GM12872 (cell line): ENCODE measurements around the gene ECI1.

Experiments used
- TF ChIP-seq, protein P1 (sequence below): IDR thresholded peaks from 3 replicates; pipeline ENCODE4 v1.5.1; 2011; ENCODE audit warnings: low read depth, mild to moderate bottlenecking, low read length, moderate library complexity; ENCODE audit not compliant: insufficient read depth

The ECI1 gene

DNA sequence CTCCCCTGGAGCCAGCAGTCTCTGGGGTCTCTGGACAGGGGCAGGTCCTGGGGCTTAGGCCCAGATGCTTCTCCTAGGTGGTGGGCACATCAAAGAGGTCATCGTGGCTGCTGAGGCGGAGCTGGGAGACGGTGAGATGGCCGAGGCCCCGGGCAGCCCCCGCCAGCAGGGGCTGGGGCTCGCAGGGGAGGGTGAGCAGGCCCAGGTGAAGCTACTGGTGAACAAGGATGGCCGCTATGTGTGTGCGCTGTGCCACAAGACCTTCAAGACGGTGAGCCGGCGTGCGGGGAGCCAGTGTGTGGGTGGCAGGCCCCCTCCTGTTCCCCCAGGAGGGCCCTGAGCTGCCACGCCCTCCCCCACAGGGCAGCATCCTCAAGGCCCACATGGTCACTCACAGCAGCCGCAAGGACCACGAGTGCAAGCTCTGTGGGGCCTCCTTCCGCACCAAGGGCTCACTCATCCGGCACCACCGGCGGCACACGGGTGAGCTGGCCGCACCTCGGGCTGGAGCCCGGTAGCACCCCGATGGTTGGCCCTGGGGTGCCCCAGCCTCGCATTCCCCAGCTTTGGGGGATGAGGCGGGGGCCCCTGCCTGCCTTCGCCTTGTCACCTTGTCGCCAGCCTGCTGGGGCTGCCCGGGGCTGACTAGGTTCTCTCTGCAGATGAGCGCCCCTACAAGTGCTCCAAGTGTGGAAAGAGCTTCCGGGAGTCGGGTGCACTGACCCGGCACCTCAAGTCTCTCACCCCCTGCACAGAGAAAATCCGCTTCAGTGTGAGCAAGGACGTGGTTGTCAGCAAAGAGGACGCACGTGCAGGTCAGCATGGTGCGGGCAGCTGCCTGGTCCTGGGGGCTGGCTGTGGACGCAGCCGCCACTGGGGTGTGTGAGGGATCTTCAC lies 19.0 kb downstream of the ECI1 start:
- TF ChIP-seq, protein P1, sequence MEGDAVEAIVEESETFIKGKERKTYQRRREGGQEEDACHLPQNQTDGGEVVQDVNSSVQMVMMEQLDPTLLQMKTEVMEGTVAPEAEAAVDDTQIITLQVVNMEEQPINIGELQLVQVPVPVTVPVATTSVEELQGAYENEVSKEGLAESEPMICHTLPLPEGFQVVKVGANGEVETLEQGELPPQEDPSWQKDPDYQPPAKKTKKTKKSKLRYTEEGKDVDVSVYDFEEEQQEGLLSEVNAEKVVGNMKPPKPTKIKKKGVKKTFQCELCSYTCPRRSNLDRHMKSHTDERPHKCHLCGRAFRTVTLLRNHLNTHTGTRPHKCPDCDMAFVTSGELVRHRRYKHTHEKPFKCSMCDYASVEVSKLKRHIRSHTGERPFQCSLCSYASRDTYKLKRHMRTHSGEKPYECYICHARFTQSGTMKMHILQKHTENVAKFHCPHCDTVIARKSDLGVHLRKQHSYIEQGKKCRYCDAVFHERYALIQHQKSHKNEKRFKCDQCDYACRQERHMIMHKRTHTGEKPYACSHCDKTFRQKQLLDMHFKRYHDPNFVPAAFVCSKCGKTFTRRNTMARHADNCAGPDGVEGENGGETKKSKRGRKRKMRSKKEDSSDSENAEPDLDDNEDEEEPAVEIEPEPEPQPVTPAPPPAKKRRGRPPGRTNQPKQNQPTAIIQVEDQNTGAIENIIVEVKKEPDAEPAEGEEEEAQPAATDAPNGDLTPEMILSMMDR, result no peak

DNA sequence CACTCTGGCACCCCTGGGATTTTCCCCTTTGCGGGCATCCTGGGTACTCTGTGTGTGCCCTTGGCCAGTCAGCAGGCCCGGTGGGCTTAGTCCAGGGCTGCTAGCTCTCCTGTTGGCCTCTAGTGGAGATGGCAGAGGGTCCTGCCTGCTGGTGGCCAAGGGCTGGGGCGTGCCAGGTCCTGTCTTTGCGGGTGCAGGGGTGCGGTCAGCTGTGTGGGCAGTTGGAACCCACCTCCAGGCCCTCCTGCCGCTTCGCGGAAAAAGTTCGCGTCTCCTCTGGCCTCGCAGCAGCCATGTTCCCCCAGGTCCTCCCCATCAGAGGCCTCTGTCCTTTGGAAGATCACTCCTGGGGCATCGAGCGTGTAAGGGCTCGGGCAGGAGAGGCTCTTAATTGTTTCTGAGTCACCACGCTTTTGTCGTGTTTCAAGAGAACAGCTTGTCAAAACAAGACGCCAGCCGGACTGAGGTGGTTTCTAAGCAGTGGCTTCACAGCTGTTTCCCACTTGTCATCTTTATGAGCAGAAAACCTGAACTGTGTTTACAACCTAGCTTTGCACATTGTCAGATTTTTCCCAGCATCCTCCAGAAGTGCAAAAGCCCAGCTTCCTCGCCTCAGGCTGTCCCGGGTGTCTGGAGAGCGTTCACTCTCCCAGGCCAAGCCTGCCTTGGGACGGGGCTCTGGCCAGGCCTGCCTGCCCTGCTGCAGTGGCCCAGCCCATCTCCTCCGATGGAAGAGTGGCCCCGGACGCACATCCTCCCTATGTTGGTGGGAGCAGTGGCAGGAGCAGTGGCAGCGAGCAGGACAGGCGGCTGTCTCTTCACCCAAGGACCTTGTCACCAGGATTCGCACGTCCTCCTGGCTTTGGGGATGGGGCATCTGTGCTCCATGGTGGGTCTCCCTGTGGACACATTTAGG lies 20.1 kb downstream of the ECI1 start:
- TF ChIP-seq, protein P1, result no peak

DNA sequence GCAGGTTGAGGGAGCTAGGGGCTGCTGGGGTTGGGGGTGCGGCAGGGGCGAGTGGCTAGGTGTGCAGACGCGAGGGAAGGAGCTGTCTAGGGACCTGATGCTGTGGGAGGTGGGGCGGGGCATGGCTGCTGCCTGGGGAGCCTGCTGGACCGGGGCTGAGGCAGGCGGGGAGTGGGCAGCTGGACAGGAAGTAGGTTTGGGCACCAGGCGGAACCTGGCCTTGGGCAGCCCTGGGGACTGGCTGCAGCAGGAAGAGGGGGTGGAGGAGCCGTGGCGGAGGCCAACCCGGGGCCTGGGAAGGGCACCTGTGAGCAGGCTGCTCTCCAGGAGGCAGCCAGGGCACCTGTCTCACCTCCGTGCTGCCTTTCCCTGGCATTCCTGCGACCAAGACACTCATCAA lies 21.0 kb downstream of the ECI1 start:
- TF ChIP-seq, protein P1, result no peak

DNA sequence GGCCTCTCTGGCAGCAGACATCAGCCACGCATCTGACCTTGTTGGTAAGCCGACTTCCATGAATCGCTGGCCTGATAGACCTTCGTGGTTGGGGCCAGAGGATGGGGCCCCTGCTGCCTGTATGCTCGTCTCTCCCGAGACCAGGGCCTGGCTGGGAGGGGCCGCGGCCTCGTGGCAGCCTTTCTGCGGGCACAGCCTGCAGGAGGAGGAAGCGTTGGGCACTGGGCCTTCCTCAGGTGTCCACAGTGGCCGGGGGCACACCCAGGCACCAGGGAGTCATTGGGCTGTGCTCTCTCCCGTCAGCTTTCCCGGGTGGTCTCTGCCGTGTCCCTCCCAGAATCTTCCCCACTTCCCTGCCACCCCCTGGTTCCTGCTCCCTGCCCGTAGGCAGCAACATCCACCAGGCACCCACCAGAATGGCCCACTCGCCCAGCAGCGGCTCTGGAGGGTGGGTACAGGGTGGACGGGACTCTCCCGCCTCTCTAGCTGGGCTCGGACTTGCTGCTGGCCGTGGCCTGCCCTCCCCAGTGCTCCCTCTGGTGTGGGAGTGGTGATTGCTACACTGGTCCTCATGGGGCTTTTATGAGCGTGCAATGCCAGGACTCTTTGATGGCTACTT lies 21.6 kb downstream of the ECI1 start:
- TF ChIP-seq, protein P1, result no peak

DNA sequence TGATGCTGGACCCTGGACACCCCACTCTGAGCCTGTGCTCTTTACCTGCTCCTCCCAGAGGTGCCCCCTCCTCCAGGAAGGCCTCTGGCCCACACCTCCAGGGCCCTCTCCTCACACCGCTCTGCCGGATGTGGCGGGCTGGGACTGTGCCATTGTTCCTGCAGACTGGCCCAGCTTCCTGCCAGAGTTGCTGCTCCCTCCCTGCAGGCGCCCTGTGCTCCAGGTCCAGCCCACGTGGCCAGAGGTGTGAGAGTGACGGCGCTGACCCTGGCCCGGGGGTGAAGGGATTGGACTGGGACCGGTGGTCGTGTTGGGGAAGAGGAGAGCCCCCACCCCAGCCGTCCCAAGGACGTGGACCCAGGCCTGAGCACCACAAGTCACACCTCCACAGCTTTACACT lies 22.3 kb downstream of the ECI1 start:
- TF ChIP-seq, protein P1, result no peak

DNA sequence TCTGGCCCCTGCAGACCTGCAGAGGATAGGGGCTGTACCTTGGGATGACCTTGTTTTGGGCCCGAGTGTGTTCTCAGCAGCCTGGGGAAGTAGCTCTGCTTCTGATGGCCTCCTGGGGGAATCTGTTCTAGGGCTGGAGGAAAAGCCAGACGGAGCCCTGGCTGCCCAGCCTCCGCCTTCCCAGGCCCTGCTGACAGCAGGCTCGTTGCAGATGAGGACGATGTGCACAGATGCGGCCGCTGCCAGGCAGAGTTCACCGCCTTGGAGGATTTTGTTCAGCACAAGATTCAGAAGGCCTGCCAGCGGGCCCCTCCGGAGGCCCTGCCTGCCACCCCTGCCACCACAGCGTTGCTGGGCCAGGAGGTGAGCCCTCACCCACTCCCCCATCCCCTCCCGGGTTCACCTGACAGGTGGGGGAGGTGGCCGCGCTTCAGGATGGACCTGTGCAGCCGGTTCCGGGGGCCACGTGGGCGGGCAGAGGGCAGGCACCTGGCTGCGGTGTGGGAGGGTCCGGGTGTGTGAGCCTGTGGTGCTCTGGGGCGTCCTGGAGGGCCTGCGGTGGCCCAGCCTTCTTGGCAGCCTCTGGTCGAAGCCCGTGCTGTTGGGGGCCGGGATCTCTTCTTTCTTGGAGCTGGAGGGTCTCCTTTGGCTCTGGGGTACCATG lies 23.1 kb downstream of the ECI1 start:
- TF ChIP-seq, protein P1, result no peak
